KBM-7 (cell line): ENCODE data around the gene MIA3.

Experiments
- DNase-seq: peaks from one replicate; pipeline ENCODE4 v3.0.0-alpha.2; 2015
- in situ Hi-C: fragments of 300-500 bp; cut with MboI; formaldehyde crosslinking; loops from 2 replicates; pipeline ENCODE4 v1.14.3; 2020; ENCODE audit warnings: low sequenced_read_pairs, low pct_unique_long_range_greater_than_20kb, mixed read lengths

The MIA3 gene

GRCh38 chr1:222618880-222619596, 1.1 kb downstream of the MIA3 start:
- DNase-seq, result peak; percentile 49
- in situ Hi-C loops, result no loop called here

- in situ Hi-C loops, result no loop called here
- no peak for DNase-seq
Observed at GRCh38 chr1:222620566-222620965, 2.7 kb downstream of the MIA3 start.

GRCh38 chr1:222622765-222623164, 4.9 kb downstream of the MIA3 start:
- no peak for DNase-seq
- in situ Hi-C loops, result no loop called here

GRCh38 chr1:222623458-222623857, 5.6 kb downstream of the MIA3 start:
- in situ Hi-C loops, result no loop called here
- DNase-seq, result no peak

- DNase-seq, result no peak
- in situ Hi-C loops, result no loop called here
Observed at GRCh38 chr1:222624214-222624613, 6.3 kb downstream of the MIA3 start.

GRCh38 chr1:222627232-222627631, 9.3 kb downstream of the MIA3 start:
- in situ Hi-C loops, result loop anchor here (25.0 kb wide), 1 partner anchor 165 kb away; no protein-coding TSS in a partner anchor
- no peak for DNase-seq

GRCh38 chr1:222629921-222630535, 12.1 kb downstream of the MIA3 start:
- DNase-seq, result no peak
- in situ Hi-C loops, result loop anchor here (25.0 kb wide), 1 partner anchor 168 kb away; no protein-coding TSS in a partner anchor

GRCh38 chr1:222631611-222632208, 13.8 kb downstream of the MIA3 start:
- no peak for DNase-seq
- in situ Hi-C loops, result loop anchor here (25.0 kb wide), 1 partner anchor 169 kb away; no protein-coding TSS in a partner anchor

GRCh38 chr1:222632749-222633148, 14.9 kb downstream of the MIA3 start:
- in situ Hi-C loops, result loop anchor here (25.0 kb wide), 1 partner anchor 170 kb away; no protein-coding TSS in a partner anchor
- no peak for DNase-seq

GRCh38 chr1:222634180-222635013, 16.5 kb downstream of the MIA3 start:
- in situ Hi-C loops, result loop anchor here (25.0 kb wide), 1 partner anchor 172 kb away; no protein-coding TSS in a partner anchor
- peak; percentile 86 for DNase-seq

GRCh38 chr1:222641269-222641948, 23.5 kb downstream of the MIA3 start:
- DNase-seq, result no peak
- in situ Hi-C loops, result loop anchor here (25.0 kb wide), 1 partner anchor 179 kb away; no protein-coding TSS in a partner anchor

- no peak for DNase-seq
- in situ Hi-C loops, result loop anchor here (25.0 kb wide), 1 partner anchor 180 kb away; no protein-coding TSS in a partner anchor
Observed at GRCh38 chr1:222642468-222642867, 24.6 kb downstream of the MIA3 start.

GRCh38 chr1:222643606-222643937, 25.7 kb downstream of the MIA3 start:
- DNase-seq, result no peak
- in situ Hi-C loops, result loop anchor here (25.0 kb wide), 1 partner anchor 181 kb away; no protein-coding TSS in a partner anchor

GRCh38 chr1:222643938-222644635, 26.2 kb downstream of the MIA3 start:
- in situ Hi-C loops, result loop anchor here (25.0 kb wide), 1 partner anchor 182 kb away; no protein-coding TSS in a partner anchor

GRCh38 chr1:222644636-222644980, 26.7 kb downstream of the MIA3 start:
- DNase-seq, result no peak
- in situ Hi-C loops, result loop anchor here (25.0 kb wide), 1 partner anchor 182 kb away; no protein-coding TSS in a partner anchor

More at GRCh38 chr1:222643938-222644635, 26.2 kb downstream of the MIA3 start:
- peak; percentile 99 for DNase-seq

- DNase-seq, result no peak
- in situ Hi-C loops, result no loop called here
Observed at GRCh38 chr1:222652676-222653075, 34.8 kb downstream of the MIA3 start.

- peak; percentile 17 for DNase-seq
- in situ Hi-C loops, result no loop called here
Observed at GRCh38 chr1:222653178-222653827, 35.4 kb downstream of the MIA3 start.

- in situ Hi-C loops, result no loop called here
- peak; percentile 83 for DNase-seq
Observed at GRCh38 chr1:222654849-222655248, 37.0 kb downstream of the MIA3 start.
